Breast epithelium (tissue), 4 donors: ENCODE results near the gene PRDM2. TPM values are rescaled to one million over a fixed set of nuclear protein-coding genes. Genes with fewer than 3 reads are reported as not detected.

Source experiments
- DNase-seq, 2 donors: peaks; one replicate each; pipeline ENCODE4 v3.0.0-alpha.2; 2019; ENCODE audit warnings: low spot score in 2 of 2
- H3K27ac ChIP-seq, 2 donors: fragments of 200-600 bp; sonication (generic) in 1 of 2; one replicate each; pipeline ENCODE4 v1.5.1; 2016 to 2019; ENCODE audit warnings: mild to moderate bottlenecking in 1 of 2
- H3K27me3 ChIP-seq, 2 donors: fragments of 200-600 bp; sonication (generic) in 1 of 2; one replicate each; pipeline versions ENCODE4 v1.5.1 to v1.6.0; 2017 to 2019; ENCODE audit warnings: control low read depth in 1 of 2, mild to moderate bottlenecking in 1 of 2
- H3K36me3 ChIP-seq: fragments of 200-600 bp; one replicate; pipeline ENCODE4 v1.5.1; 2019
- H3K4me1 ChIP-seq, 2 donors: fragments of 200-600 bp; sonication (generic); one replicate each; pipeline ENCODE4 v1.5.1; 2016 to 2019; ENCODE audit warnings: control low read depth in 1 of 2
- H3K4me3 ChIP-seq, 3 donors: fragments of 200-600 bp; sonication (generic); 1 replicate in 2 of 3; 2 replicates in 1 of 3; pipeline ENCODE4 v1.5.1; 2016 to 2019; ENCODE audit warnings: mild to moderate bottlenecking in 3 of 3, moderate library complexity in 2 of 3
- H3K9me3 ChIP-seq, 2 donors: fragments of 200-600 bp; sonication (generic) in 1 of 2; one replicate each; pipeline ENCODE4 v1.5.1; 2016 to 2019; ENCODE audit warnings: control low read depth in 1 of 2
- POLR2A ChIP-seq: fragments of 450-650 bp; IDR thresholded peaks from one replicate; pipeline ENCODE4 v1.6.1; 2016; ENCODE audit warnings: antibody characterized with exemption, mild to moderate bottlenecking, moderate library complexity
- POLR2AphosphoS5 ChIP-seq, 3 donors: sonication (generic); formaldehyde crosslinking; IDR thresholded peaks; one replicate each; pipeline ENCODE4 v1.6.1; 2017; ENCODE audit warnings: antibody characterized with exemption in 3 of 3
- intact Hi-C: fragments of 100-400 bp; cut with DNase I; formaldehyde crosslinking; loops from one replicate; pipeline ENCODE4 v1.15.1; 2023; ENCODE audit warnings: low total_unique reads
- total RNA-seq, 3 donors: library from RNA; depleted of rRNA; stranded (reverse); fragments of >200 nt; gene quantifications; one replicate each; pipeline ENCODE4 v1.1.0, GENCODE V29; 2016
- TF ChIP-seq, protein P1 (sequence below), 3 donors: fragments of 450-650 bp; IDR thresholded peaks; one replicate each; pipeline ENCODE4 v1.5.1; 2016 to 2017; ENCODE audit warnings: antibody characterized with exemption in 3 of 3, mild to moderate bottlenecking in 3 of 3, moderate library complexity in 3 of 3

Gene PRDM2
- total RNA-seq, 3 donors from 2014 or later: 45.6 to 57.1 (median 47.2) TPM

GRCh38 chr1:13757693-13758092 lies 57.7 kb downstream of the PRDM2 start:
- TF ChIP-seq POLR2A (no peak), POLR2AphosphoS5 (IDR thresholded peaks at IDR 0.05) (no peak)
- TF ChIP-seq, protein P1, sequence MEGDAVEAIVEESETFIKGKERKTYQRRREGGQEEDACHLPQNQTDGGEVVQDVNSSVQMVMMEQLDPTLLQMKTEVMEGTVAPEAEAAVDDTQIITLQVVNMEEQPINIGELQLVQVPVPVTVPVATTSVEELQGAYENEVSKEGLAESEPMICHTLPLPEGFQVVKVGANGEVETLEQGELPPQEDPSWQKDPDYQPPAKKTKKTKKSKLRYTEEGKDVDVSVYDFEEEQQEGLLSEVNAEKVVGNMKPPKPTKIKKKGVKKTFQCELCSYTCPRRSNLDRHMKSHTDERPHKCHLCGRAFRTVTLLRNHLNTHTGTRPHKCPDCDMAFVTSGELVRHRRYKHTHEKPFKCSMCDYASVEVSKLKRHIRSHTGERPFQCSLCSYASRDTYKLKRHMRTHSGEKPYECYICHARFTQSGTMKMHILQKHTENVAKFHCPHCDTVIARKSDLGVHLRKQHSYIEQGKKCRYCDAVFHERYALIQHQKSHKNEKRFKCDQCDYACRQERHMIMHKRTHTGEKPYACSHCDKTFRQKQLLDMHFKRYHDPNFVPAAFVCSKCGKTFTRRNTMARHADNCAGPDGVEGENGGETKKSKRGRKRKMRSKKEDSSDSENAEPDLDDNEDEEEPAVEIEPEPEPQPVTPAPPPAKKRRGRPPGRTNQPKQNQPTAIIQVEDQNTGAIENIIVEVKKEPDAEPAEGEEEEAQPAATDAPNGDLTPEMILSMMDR (IDR thresholded peaks at IDR 0.05): no peak
- H3K36me3 ChIP-seq: no peaks in the 10 kb centered on the region
- peak overlapping the region in 1 of 3 donors; percentile 6 for H3K4me3 ChIP-seq
- DNase-seq: no peak
- intact Hi-C loops: no loop called here
- H3K9me3 ChIP-seq: no peaks in the 10 kb centered on the region
- H3K4me1 ChIP-seq: peaks cover 0 to 16% of the 10 kb centered on the region in 2 donors
- H3K27ac ChIP-seq: peak overlapping the region; percentile 78
- no peaks in the 10 kb centered on the region for H3K27me3 ChIP-seq

- Histone ChIP-seq H3K36me3 (no peaks in the 10 kb centered on the region), H3K9me3 (no peaks in the 10 kb centered on the region), H3K4me3 (peak overlapping the region in 2 of 3 donors; percentile 0 to 21), H3K4me1 (peaks cover 0 to 16% of the 10 kb centered on the region in 2 donors), H3K27ac (peak overlapping the region; percentile 78), H3K27me3 (no peaks in the 10 kb centered on the region)
- intact Hi-C loops: no loop called here
- TF ChIP-seq POLR2AphosphoS5 (IDR thresholded peaks at IDR 0.05) (peak in 1 of 3 donors; percentile 54), POLR2A (no peak)
- TF ChIP-seq, protein P1 (IDR thresholded peaks at IDR 0.05): peak in 1 of 3 donors; percentile 41
- peak in 1 of 2 donors; percentile 30 for DNase-seq
Measured at GRCh38 chr1:13759072-13759471, 59.1 kb downstream of the PRDM2 start.

DNA sequence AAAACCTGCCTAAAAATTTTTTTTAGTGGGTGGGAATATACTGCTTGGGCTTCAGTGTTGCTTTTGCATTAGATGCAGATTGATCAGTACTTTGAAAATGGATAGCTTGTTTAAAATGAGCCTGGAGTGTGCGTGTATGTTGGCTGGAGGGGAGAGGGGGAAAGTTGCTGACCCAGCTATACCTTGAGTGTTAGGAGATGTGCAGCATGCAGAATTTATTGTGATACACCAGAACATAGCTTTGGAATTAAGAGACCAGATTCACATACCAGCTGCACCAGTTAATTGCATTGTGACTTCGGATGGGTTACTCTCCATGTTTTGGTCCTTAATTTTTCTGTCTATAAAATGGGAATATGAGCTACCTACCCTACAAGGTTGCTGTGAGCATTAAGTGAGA lies 60.4 kb downstream of the PRDM2 start:
- no peak for DNase-seq
- H3K27me3 ChIP-seq: no peaks in the 10 kb centered on the region
- no peaks in the 10 kb centered on the region for H3K9me3 ChIP-seq
- H3K4me3 ChIP-seq: no peak overlapping the region
- TF ChIP-seq, protein P1 (IDR thresholded peaks at IDR 0.05): no peak
- no peak for TF ChIP-seq POLR2A
- no peak for TF ChIP-seq POLR2AphosphoS5 (IDR thresholded peaks at IDR 0.05)
- H3K36me3 ChIP-seq: no peaks in the 10 kb centered on the region
- H3K4me1 ChIP-seq: peaks cover 0 to 22% of the 10 kb centered on the region in 2 donors
- peak overlapping the region; percentile 77 to 78 for H3K27ac ChIP-seq
- intact Hi-C loops: no loop called here

DNA sequence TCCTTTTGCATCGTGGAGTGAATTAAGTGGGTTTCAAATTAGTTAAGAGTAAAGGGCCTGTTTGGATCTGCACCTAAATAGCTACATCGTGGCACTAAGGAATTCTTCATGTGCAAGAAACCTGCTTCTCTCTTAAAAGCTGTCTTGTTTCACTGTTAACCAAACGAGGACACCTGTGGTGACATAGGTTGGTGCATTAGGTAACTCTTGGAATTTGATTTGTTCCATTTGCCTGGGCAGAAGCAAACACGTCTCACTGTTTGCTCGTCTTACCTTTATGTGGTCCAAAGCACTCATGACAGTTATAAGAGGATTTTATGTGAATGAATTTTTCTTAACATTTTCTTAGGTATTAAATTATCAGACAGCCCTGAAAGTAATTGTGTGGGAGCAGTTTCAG lies 60.9 kb downstream of the PRDM2 start:
- Histone ChIP-seq H3K4me3 (no peak overlapping the region), H3K27me3 (no peaks in the 10 kb centered on the region), H3K27ac (peak overlapping the region; percentile 46 to 78), H3K36me3 (no peaks in the 10 kb centered on the region), H3K9me3 (no peaks in the 10 kb centered on the region), H3K4me1 (peaks cover 0 to 22% of the 10 kb centered on the region in 2 donors)
- intact Hi-C loops: no loop called here
- peak in 1 of 2 donors; percentile 31 for DNase-seq
- TF ChIP-seq POLR2A (no peak), POLR2AphosphoS5 (IDR thresholded peaks at IDR 0.05) (peak in 1 of 3 donors; percentile 22)
- TF ChIP-seq, protein P1 (IDR thresholded peaks at IDR 0.05): peak; percentile 8 to 48 (median 15)

GRCh38 chr1:13761883-13762282 lies 61.9 kb downstream of the PRDM2 start:
- no peak for DNase-seq
- TF ChIP-seq, protein P1 (IDR thresholded peaks at IDR 0.05): no peak
- TF ChIP-seq POLR2AphosphoS5 (IDR thresholded peaks at IDR 0.05): no peak
- no peak for TF ChIP-seq POLR2A
- intact Hi-C loops: no loop called here
- no peaks in the 10 kb centered on the region for H3K9me3 ChIP-seq
- no peaks in the 10 kb centered on the region for H3K36me3 ChIP-seq
- no peaks in the 10 kb centered on the region for H3K27me3 ChIP-seq
- H3K27ac ChIP-seq: peak overlapping the region; percentile 46 to 78
- H3K4me1 ChIP-seq: peaks cover 0 to 22% of the 10 kb centered on the region in 2 donors
- no peak overlapping the region for H3K4me3 ChIP-seq
